Stimulated activated CD8-positive, alpha-beta memory T cell treated with anti-CD3 and anti-CD28 coated beads, Interleukin-15, amount 100 ng/mL, for 1 hour (primary cell): ENCODE measurements around the gene ARL4D.
"Not testable (repeated sequence)": the region's sequence is repeated elsewhere in the genome, so short reads cannot be mapped to it uniquely, and the experiment has no call there.

Source experiments
- DNase-seq: peaks from one replicate; pipeline ENCODE4 v3.0.0-alpha.2; 2020; ENCODE audit warnings: low read depth

The ARL4D gene

GRCh38 chr17:43369986-43370385 lies 28.8 kb upstream of the ARL4D start:
- no peak for DNase-seq

- DNase-seq: no peak
These were observed 27.5 kb upstream of the ARL4D start for GRCh38 chr17:43371227-43371821.

DNA sequence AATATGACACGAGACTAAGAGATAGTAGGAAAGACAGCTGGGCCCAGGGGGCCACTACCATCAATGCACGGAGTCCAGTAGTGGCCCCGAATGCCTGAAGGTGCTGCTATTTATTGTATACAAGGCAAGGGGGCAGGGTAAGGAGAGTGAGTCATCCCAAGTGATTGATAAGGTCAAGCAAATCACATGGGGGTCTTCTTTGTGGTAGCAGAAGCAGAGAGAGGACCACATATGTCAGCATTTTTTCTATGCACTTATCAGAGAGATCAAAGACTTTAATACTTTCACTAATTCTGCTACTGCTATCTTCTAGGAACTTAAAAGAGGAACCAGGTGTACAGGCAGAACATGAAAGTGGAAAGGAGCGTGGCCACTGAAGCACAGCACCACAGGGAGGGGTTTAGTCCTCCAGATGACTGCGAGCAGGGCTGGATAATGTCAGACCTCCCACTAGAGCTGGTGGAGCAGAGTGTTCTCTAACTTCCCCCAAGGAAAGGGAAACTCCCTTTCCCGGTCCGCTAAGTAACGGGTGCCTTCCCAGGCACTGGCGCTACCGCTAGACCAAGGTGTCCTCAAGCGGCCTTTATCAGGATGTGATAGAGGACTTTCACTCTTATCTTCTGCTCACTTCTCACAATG lies 26.4 kb upstream of the ARL4D start:
- DNase-seq: no peak

GRCh38 chr17:43373356-43373755 lies 25.4 kb upstream of the ARL4D start:
- no peak for DNase-seq

DNA sequence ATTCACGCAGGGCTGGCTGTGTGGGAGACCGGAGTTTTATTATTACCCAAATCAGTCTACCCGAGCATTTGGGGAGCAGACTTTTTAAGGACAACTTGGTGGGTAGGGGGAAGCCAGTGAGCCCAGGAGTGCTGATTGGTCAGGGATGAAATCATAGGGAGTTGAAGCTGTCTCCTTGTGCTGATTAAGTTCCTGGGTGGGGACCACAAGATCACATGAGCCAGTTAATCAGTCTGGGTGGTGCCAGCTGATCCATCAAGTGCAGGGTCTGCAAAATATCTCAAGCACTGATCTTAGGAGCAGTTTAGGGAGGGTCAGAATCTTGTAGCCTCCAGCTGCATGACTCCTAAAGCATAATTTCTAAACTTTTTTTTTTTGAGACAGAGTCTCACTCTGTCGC lies 22.9 kb upstream of the ARL4D start:
- DNase-seq: not testable (repeated sequence)

- DNase-seq: no peak
These were observed 21.6 kb upstream of the ARL4D start for GRCh38 chr17:43377056-43377810.

- no peak for DNase-seq
These were observed 20.0 kb upstream of the ARL4D start for GRCh38 chr17:43378766-43379165.

DNA sequence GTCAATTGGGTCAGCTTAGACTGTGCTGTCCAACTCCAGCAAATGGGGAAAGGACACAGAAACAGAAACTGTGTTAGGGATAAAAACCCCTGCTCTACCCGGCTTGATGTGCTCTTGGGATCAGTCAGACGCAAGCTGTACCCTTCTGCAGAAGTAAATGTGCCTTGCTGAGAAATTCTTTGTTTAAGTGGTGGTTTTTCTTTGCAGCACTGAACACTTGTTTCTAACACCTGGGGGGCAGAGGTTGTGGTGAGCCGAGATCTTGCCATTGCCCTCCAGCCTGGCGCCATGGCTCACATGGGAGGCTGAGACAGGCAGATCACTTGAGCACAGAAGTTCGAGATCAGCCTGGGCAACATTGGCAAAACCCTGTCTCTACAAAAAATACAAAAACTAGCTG lies 18.5 kb upstream of the ARL4D start:
- no peak for DNase-seq

DNA sequence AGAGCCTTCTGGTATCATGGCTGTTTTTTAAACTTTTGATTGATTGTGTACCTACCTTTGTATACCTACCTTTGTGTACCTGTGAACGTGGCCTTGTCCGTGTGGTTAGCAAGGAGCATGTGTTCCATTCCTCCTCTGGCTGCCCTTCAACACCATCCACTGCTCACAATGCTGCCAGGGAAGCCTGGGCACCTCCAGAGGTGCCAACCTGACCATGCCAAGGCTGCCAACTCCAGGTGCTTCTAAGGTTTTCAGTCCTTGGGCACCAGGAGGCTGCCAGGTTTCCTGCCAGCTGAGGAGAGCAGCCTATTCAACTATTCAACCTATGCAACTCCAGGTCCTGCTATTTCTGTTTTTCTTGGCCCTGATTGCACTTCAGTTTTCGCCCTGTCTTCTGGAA lies 17.6 kb upstream of the ARL4D start:
- no peak for DNase-seq

GRCh38 chr17:43381621-43382020 lies 17.2 kb upstream of the ARL4D start:
- no peak for DNase-seq

- no peak for DNase-seq
These were observed 16.0 kb upstream of the ARL4D start for GRCh38 chr17:43382776-43383175.

DNA sequence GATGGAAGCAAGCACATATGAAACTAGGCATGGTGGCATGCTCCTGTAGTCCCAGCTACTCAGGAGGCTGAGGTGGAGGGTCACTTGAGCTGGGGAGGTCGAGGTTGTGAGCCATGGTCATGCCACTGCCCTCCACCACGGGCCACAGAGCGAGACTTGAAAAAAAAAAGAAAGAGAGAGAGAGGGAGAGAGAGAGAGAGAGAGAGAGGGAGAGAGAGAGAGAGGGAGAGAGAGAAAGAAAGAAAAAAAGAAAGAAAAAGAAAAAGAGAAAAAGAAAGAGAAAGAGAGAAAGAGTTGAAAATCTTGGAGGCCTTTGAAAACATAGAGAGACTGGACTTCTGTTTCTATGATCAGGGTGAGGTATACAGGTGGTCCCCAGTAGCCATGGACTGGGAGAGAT lies 15.4 kb upstream of the ARL4D start:
- no peak for DNase-seq

GRCh38 chr17:43383826-43384475 lies 14.8 kb upstream of the ARL4D start:
- no peak for DNase-seq

DNA sequence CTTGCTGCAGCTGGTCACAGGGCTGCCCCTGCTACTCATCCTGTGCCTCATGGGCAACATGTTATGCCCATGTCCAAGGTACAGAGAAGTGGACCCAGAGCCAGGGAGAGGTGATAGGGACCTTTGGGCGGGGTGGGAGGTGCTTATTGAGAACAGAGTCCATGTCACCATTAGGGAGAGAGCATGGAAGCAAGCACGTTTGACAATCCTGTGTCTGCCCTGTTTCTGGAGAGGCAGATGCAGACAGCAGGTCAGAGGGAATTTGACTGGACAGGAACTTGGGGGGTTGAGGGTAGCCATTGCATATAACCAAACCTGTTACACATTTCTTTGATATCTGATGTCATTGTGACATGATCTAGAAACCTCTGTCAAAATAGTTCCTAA lies 14.3 kb upstream of the ARL4D start:
- no peak for DNase-seq

- no peak for DNase-seq
These were observed 13.6 kb upstream of the ARL4D start for GRCh38 chr17:43385046-43385831.

DNA sequence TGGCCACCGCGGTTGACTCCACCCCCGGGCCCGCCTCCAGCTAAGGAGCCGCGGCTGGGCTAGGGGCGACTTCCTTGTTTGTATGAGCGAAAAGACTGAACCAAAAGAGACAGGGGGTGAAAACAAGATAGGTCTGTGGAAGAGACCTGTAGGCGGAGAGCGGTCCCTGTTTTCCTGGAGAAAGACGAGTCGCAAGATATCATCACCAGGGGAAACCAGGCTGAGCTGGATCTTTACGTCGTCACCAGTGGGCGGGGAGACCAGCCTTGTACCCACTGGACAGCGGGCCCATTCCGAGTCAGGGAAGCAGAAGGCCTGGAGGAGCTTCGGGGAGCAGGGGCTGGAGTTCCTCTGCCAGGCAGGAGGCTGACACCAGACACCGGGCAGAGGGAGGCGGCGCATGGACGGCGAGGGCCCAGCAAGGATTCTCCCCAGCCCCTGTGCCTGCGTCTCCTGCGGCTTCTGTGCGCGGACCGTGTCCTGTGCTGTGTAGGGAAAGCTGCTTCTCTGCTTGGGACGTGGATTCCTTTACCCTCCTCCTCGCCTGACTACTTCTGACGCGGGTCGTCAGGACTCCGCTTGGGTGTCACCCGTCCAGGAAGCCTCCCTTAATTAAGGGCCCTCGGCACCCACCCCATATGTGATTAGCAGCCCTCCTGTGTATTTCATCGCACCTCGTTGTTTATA lies 10.3 kb upstream of the ARL4D start:
- DNase-seq: peak; percentile 81

DNA sequence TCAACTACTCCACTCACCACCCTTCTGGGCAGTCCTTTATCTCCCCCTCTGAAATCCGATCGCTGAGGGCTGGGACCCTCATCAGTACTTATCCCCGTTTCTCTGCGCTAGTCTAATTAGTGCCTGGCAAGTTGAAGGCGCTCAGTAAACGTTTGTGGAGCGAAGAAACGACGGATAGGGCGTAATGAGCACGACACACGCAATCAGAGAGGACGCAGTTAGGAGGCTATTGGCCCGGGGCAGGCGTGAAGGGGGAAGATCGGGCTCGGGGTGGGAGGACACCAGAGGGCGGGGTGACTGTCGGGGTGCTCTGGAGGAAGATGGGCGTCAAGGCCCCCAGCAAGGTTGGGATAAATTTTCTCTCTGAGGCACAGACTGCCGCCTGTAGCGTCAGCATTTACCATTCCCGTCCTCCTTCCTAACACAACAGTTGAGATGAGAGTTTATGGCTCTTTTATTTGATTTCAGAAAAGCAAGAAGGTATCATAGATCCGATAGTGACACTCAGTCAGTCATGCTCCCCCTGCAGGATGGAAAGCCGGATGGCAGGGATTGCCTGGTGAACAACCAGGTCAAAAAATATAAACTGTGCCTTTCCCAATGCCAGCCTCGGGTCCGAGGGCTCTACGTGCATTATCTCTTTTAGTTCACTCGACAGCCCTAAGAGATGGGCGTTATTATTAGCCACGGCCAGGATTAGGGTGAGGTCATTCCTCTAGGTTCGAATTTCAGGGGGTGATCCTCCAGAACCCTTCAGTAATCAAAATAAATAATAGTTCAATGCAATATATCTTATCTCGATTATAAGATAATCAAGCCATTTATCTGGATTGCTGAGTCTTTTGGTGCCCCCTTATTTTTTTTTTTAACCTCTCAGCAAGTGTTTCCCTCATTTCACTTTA lies 9.5 kb upstream of the ARL4D start:
- DNase-seq: peak; percentile 62

GRCh38 chr17:43392397-43392796 lies 6.4 kb upstream of the ARL4D start:
- DNase-seq: no peak

DNA sequence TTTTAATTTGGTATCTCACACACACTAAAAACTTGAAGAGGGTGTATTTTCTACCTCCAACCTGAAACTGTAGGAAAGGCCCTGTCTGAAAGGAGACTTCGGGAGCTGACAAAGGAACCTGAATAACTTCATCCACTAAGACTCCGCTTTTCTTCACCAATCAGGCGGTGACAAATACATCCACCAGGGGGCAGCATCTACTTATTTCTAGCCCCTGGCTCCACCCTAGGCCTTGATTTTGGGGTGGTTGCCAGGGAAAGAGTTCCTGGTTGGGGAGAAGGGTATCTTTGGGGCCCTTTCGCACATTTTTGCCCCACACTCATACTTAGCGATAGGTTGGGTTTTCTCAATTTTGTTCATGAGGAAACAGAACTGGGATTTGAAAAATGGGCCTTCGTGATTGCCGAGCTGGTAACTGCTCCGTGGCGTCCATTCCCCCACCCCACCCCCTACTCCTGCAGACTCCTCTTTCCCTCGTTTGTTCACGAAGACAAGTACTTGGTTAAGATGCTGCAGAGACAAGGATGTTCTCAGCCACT lies 4.8 kb upstream of the ARL4D start:
- peak; percentile 90 for DNase-seq

DNA sequence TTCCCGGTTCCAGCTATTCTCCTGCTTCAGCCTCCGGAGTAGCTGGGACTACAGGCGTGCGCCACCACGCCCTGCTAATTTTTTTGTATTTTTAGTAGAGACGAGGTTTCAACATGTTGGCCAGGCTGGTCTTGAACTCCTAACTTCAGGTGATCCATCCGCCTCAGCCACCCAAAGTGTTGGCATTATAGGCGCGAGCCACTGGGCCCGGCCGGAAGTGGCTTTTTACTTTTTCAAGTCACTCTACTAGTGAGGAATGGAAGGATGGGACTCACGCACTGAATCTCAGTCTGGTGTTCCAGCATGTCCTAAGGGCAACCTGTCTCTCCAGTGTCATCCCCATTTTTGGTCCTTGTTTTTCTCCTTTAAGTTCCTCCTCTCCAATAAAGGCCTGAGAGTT lies 4.1 kb upstream of the ARL4D start:
- DNase-seq: not testable (repeated sequence)
